Measurements from ENCODE around the gene NEU4. TPM values are rescaled to one million over a fixed set of nuclear protein-coding genes. Genes with fewer than 3 reads are reported as not detected.

Gene NEU4
- total and polyA plus RNA-seq, 7 donors: 0.36 to 66.1 (median 9.9) TPM; not detected in 1

GRCh38 chr2:241841181-241842066 lies 32.4 kb downstream of the NEU4 start:
- WGBS, 2 donors: 79 to 88% methylated on average over 28 of the region's 28 CpGs
- peak; percentile 58 for DNase-seq

GRCh38 chr2:241842067-241842415 lies 33.0 kb downstream of the NEU4 start:
- H3K4me1 ChIP-seq: peaks cover 0 to 9% (median 7%) of the 10 kb centered on the region in 4 donors
- intact Hi-C loops (cut with DNase I): no loop called here
- TF ChIP-seq POLR2AphosphoS5 (IDR thresholded peaks at IDR 0.05) (no peak), EP300 (IDR thresholded peaks at IDR 0.05) (no peak), CTCF (IDR thresholded peaks at IDR 0.05) (no peak), POLR2A (IDR thresholded peaks at IDR 0.05) (no peak)
- no peaks in the 10 kb centered on the region for H3K36me3 ChIP-seq
- WGBS, 2 donors: 76 to 90% methylated on average over 11 of the region's 11 CpGs
- H3K9me3 ChIP-seq: no peaks in the 10 kb centered on the region
- no peaks in the 10 kb centered on the region for H3K27me3 ChIP-seq
- H3K27ac ChIP-seq: peak overlapping the region in 1 of 4 donors; percentile 67
- DNase-seq: peak; percentile 56
- no peak overlapping the region for H3K4me3 ChIP-seq

More at GRCh38 chr2:241841181-241842066, 32.4 kb downstream of the NEU4 start:
- Histone ChIP-seq H3K4me3 (no peak overlapping the region), H3K9me3 (no peaks in the 10 kb centered on the region), H3K4me1 (peaks cover 0 to 9% (median 7%) of the 10 kb centered on the region in 4 donors), H3K27ac (peak overlapping the region in 1 of 4 donors; percentile 8), H3K36me3 (no peaks in the 10 kb centered on the region), H3K27me3 (no peaks in the 10 kb centered on the region)
- TF ChIP-seq POLR2A (IDR thresholded peaks at IDR 0.05) (no peak), EP300 (IDR thresholded peaks at IDR 0.05) (no peak)
- intact Hi-C loops (cut with DNase I): no loop called here

- Histone ChIP-seq H3K27me3 (no peaks in the 10 kb centered on the region), H3K27ac (peak overlapping the region in 3 of 4 donors; percentile 5 to 67 (median 48)), H3K4me3 (peak overlapping the region in 2 of 4 donors; percentile 7 to 47), H3K4me1 (peaks cover 0 to 9% (median 7%) of the 10 kb centered on the region in 4 donors), H3K36me3 (no peaks in the 10 kb centered on the region), H3K9me3 (no peaks in the 10 kb centered on the region)
- TF ChIP-seq POLR2AphosphoS5 (IDR thresholded peaks at IDR 0.05) (peak in 3 of 4 donors; percentile 38 to 64 (median 44)), EP300 (IDR thresholded peaks at IDR 0.05) (no peak)
- WGBS, 2 donors: 40 to 59% methylated on average over 29 of the region's 29 CpGs
- intact Hi-C loops (cut with DNase I): no loop called here
- peak; percentile 85 for DNase-seq
These were observed 33.7 kb downstream of the NEU4 start for GRCh38 chr2:241842620-241843211.

GRCh38 chr2:241843321-241844065 lies 34.5 kb downstream of the NEU4 start:
- peak overlapping the region in 3 of 4 donors; percentile 45 to 48 (median 47) for H3K4me3 ChIP-seq
- H3K36me3 ChIP-seq: no peaks in the 10 kb centered on the region
- peak; percentile 63 for DNase-seq
- peak overlapping the region; percentile 48 to 67 (median 59) for H3K27ac ChIP-seq
- no peaks in the 10 kb centered on the region for H3K9me3 ChIP-seq
- TF ChIP-seq EP300 (IDR thresholded peaks at IDR 0.05) (no peak), CTCF (IDR thresholded peaks at IDR 0.05) (no peak), POLR2A (IDR thresholded peaks at IDR 0.05) (no peak), POLR2AphosphoS5 (IDR thresholded peaks at IDR 0.05) (no peak)
- intact Hi-C loops (cut with DNase I): no loop called here
- H3K27me3 ChIP-seq: no peaks in the 10 kb centered on the region
- 35 to 40% methylated on average over 52 of the region's 52 CpGs for WGBS, 2 donors
- peaks cover 0 to 9% (median 7%) of the 10 kb centered on the region in 4 donors for H3K4me1 ChIP-seq

GRCh38 chr2:241844066-241844728 lies 35.2 kb downstream of the NEU4 start:
- DNase-seq: peak; percentile 89
- intact Hi-C loops (cut with DNase I): no loop called here
- 2 to 4% methylated on average over 65 of the region's 65 CpGs for WGBS, 2 donors
- H3K4me3 ChIP-seq: peak overlapping the region; percentile 10 to 48 (median 46)
- TF ChIP-seq POLR2A (IDR thresholded peaks at IDR 0.05) (no peak), EP300 (IDR thresholded peaks at IDR 0.05) (no peak), POLR2AphosphoS5 (IDR thresholded peaks at IDR 0.05) (peak in 2 of 4 donors; percentile 48 to 52), CTCF (IDR thresholded peaks at IDR 0.05) (no peak)
- no peaks in the 10 kb centered on the region for H3K9me3 ChIP-seq
- peaks cover 0 to 9% (median 7%) of the 10 kb centered on the region in 4 donors for H3K4me1 ChIP-seq
- peak overlapping the region; percentile 48 to 67 (median 59) for H3K27ac ChIP-seq
- H3K27me3 ChIP-seq: no peaks in the 10 kb centered on the region
- no peaks in the 10 kb centered on the region for H3K36me3 ChIP-seq

Data from sigmoid colon (tissue), 7 donors.